ENCODE measurements around the gene PIGM. TPM values are rescaled to one million over a fixed set of nuclear protein-coding genes. Genes with fewer than 3 reads are reported as not detected.

PIGM gene
- total RNA-seq, 3 donors from 2014 or later (not counting 1 experiment from before 2014, with no cell fraction given) = 3.8 to 5.1 (median 3.9) TPM

DNA sequence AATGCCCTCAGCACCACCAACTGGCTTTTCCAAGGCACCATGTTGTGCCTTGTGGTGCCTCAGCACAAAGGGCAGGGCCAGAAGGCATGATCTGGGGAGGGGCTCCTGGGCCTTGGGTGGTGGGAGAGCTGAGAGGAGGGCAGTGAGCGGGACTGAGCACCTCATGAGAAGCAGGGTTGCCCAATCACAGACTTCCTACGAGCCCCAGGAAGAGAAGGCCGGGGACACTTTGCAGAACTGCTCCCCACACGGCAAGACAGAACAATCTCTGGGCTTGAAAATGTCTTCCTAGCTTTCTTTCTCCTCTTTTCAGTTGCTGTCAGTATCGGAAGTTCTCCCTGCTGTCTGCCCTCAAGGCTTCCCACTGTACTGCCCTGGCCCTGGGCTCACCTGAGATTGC, 31.4 kb upstream of the PIGM start:
- TF ChIP-seq, protein P1, sequence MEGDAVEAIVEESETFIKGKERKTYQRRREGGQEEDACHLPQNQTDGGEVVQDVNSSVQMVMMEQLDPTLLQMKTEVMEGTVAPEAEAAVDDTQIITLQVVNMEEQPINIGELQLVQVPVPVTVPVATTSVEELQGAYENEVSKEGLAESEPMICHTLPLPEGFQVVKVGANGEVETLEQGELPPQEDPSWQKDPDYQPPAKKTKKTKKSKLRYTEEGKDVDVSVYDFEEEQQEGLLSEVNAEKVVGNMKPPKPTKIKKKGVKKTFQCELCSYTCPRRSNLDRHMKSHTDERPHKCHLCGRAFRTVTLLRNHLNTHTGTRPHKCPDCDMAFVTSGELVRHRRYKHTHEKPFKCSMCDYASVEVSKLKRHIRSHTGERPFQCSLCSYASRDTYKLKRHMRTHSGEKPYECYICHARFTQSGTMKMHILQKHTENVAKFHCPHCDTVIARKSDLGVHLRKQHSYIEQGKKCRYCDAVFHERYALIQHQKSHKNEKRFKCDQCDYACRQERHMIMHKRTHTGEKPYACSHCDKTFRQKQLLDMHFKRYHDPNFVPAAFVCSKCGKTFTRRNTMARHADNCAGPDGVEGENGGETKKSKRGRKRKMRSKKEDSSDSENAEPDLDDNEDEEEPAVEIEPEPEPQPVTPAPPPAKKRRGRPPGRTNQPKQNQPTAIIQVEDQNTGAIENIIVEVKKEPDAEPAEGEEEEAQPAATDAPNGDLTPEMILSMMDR (IDR thresholded peaks at IDR 0.05) = no peak
- Mint-ChIP-seq H3K27me3 (ENCODE audit: low read depth in 2 of 2) (peaks cover 16 to 18% of the 10 kb centered on the region in 2 donors), H3K4me1 (no peaks in the 10 kb centered on the region), H3K36me3 (no peaks in the 10 kb centered on the region), H3K4me3 (no peak overlapping the region), H3K27ac (no peak overlapping the region), H3K9me3 (no peaks in the 10 kb centered on the region)
- Histone ChIP-seq H3K27ac (ENCODE audit: low read length) (no peak overlapping the region), H3K4me1 (ENCODE audit: control insufficient read depth, insufficient read depth, low read length) (no peaks in the 10 kb centered on the region), H3K36me3 (ENCODE audit: control insufficient read depth, insufficient read depth, low read length) (no peaks in the 10 kb centered on the region), H3K4me3 (ENCODE audit: low read length) (no peak overlapping the region), H3K9me3 (ENCODE audit: control insufficient read depth, insufficient read depth, low read length) (no peaks in the 10 kb centered on the region), H3K27me3 (ENCODE audit: control insufficient read depth, insufficient read depth, low read length) (no peaks in the 10 kb centered on the region)
- 88% methylated on average over 5 of the region's 5 CpGs for WGBS (ENCODE audit: insufficient coverage)
- intact Hi-C loops (cut with micrococcal nuclease) = no loop called here
- ATAC-seq (no peak), DNase-seq (no peak)

DNA sequence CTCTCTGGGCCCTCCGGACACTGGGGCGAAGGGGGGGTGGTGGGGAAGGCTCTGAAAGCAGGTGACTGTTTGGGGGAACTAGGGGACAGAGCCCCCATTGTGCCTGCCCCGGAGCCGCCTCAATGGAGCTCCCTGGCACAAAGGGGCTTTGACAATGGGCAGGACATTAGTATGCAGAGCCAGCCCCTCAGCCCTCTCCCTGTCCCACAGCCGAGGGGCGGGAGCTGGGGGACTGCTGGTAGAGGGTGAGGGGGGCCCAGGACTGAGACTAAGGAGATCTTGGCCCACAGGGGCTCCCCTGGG, 30.4 kb upstream of the PIGM start:
- Mint-ChIP-seq H3K4me1 (no peaks in the 10 kb centered on the region), H3K36me3 (no peaks in the 10 kb centered on the region), H3K4me3 (no peak overlapping the region), H3K27ac (no peak overlapping the region), H3K9me3 (no peaks in the 10 kb centered on the region), H3K27me3 (ENCODE audit: low read depth in 2 of 2) (peaks cover 16 to 18% of the 10 kb centered on the region in 2 donors)
- WGBS (ENCODE audit: insufficient coverage) = 78% methylated on average over 6 of the region's 6 CpGs
- H3K4me1 ChIP-seq (ENCODE audit: control insufficient read depth, insufficient read depth, low read length) = no peaks in the 10 kb centered on the region
- DNase-seq (no peak), ATAC-seq (no peak)
- H3K36me3 ChIP-seq (ENCODE audit: control insufficient read depth, insufficient read depth, low read length) = no peaks in the 10 kb centered on the region
- no peak overlapping the region for H3K27ac ChIP-seq (ENCODE audit: low read length)
- no peak overlapping the region for H3K4me3 ChIP-seq (ENCODE audit: low read length)
- no peaks in the 10 kb centered on the region for H3K27me3 ChIP-seq (ENCODE audit: control insufficient read depth, insufficient read depth, low read length)
- intact Hi-C loops (cut with micrococcal nuclease) = no loop called here
- no peaks in the 10 kb centered on the region for H3K9me3 ChIP-seq (ENCODE audit: control insufficient read depth, insufficient read depth, low read length)
- TF ChIP-seq, protein P1 (IDR thresholded peaks at IDR 0.05) = no peak

DNA sequence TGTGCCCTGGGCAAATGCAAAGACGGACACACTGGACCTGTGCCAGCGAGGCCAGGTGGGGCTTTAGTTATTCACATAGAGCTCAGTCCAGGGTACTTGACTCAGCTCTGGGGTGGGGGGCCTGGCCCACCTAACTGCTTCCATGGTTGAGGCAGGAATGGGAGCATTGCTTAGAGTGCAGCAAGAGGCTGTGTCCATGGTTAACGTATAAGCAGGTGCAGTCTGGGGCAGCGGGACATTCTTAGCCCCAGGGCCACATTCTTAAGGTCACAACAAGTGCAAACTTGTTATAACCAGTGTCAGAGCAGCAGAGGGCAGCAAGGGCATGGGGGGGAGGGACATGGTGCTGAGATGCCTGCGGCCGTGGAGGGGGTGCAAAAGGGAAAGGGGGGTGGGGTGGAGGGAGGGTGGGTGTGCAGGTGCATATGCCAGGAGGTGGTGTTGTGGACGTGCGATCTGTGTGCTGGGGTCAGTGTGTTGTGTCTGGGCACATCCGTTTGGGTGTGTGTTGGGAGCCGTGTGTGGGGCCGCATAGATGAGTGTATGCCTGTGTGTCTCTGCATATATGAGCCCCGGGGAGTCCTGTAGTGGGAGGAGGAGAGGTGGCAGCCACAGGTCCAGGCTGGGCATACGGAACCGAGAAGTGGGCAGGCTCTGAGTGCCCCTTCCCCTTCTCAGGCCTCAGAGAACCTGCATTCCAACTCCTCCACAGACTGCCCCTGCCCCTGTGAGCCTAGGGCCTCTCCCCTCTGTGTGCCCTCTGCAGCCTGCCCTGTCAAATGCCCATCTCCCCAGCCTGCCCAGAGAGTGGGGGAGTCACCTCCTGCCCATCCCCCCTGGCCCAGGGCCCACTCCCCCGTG, 29.8 kb upstream of the PIGM start:
- H3K9me3 Mint-ChIP-seq = no peaks in the 10 kb centered on the region
- H3K4me1 Mint-ChIP-seq = no peaks in the 10 kb centered on the region
- no peak overlapping the region for H3K27ac Mint-ChIP-seq
- H3K27me3 ChIP-seq (ENCODE audit: control insufficient read depth, insufficient read depth, low read length) = no peaks in the 10 kb centered on the region
- 81% methylated on average over 15 of the region's 15 CpGs for WGBS (ENCODE audit: insufficient coverage)
- no peaks in the 10 kb centered on the region for H3K9me3 ChIP-seq (ENCODE audit: control insufficient read depth, insufficient read depth, low read length)
- no peak overlapping the region for H3K4me3 ChIP-seq (ENCODE audit: low read length)
- DNase-seq (no peak), ATAC-seq (no peak)
- no peaks in the 10 kb centered on the region for H3K4me1 ChIP-seq (ENCODE audit: control insufficient read depth, insufficient read depth, low read length)
- no peaks in the 10 kb centered on the region for H3K36me3 ChIP-seq (ENCODE audit: control insufficient read depth, insufficient read depth, low read length)
- no peaks in the 10 kb centered on the region for H3K36me3 Mint-ChIP-seq
- H3K27ac ChIP-seq (ENCODE audit: low read length) = no peak overlapping the region
- intact Hi-C loops (cut with micrococcal nuclease) = no loop called here
- TF ChIP-seq, protein P1 (IDR thresholded peaks at IDR 0.05) = no peak
- peaks cover 19 to 22% of the 10 kb centered on the region in 2 donors for H3K27me3 Mint-ChIP-seq (ENCODE audit: low read depth in 2 of 2)
- H3K4me3 Mint-ChIP-seq = no peak overlapping the region

DNA sequence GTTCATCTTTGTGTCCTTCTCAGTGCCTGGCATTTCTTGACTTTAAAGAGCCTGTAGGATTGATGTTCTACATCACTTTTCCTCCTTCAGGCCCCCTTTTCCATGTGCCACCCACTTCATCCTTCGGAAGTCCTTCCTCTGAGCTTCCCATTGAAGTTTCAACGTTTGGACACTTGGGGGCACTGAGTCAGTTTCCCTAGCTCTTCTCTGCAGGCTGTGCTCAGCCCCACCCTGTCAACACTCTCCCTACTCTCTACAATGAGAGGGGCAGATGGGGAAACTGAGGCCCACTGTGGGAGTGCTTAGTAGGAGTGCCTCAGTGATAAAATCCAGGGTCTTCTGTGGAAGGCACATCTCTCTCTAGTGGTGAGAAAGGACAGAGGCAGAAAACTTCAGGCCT, 26.3 kb upstream of the PIGM start:
- Histone ChIP-seq H3K27me3 (ENCODE audit: control insufficient read depth, insufficient read depth, low read length) (no peaks in the 10 kb centered on the region), H3K4me1 (ENCODE audit: control insufficient read depth, insufficient read depth, low read length) (no peaks in the 10 kb centered on the region), H3K36me3 (ENCODE audit: control insufficient read depth, insufficient read depth, low read length) (no peaks in the 10 kb centered on the region), H3K27ac (ENCODE audit: low read length) (no peak overlapping the region), H3K9me3 (ENCODE audit: control insufficient read depth, insufficient read depth, low read length) (no peaks in the 10 kb centered on the region), H3K4me3 (ENCODE audit: low read length) (no peak overlapping the region)
- TF ChIP-seq, protein P1 (IDR thresholded peaks at IDR 0.05) = no peak
- Mint-ChIP-seq H3K36me3 (no peaks in the 10 kb centered on the region), H3K4me3 (no peak overlapping the region), H3K27me3 (ENCODE audit: low read depth in 2 of 2) (peaks cover 31 to 52% of the 10 kb centered on the region in 2 donors), H3K27ac (no peak overlapping the region), H3K9me3 (no peaks in the 10 kb centered on the region), H3K4me1 (no peaks in the 10 kb centered on the region)
- WGBS (ENCODE audit: insufficient coverage) = 57% methylated on average over 2 of the region's 2 CpGs
- intact Hi-C loops (cut with micrococcal nuclease) = no loop called here
- ATAC-seq (no peak), DNase-seq (no peak)
